ENCODE data around the gene MAST3.

MAST3 gene

DNA sequence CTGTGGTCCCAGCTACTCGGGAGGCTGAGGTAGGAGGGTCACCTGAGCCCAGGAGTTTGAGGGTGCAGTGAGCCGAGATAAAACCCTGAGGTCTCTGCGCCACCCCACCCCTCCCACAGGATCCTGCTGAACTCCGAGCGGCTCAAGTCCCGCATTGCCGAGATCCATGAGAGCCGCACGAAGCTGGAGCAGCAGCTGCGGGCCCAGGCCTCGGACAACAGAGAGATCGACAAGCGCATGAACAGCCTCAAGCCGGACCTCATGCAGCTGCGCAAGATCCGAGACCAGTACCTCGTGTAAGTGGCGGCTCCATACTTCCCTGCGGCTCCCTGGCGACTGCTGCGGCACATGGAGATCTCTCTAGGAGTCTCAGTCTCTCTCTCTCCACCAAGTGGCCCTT lies 69.4 kb downstream of the MAST3 start:
- no peaks in the 10 kb centered on the region for H3K9me3 ChIP-seq (ENCODE audit: insufficient read depth, low read length)
- no peak for TF ChIP-seq EZH2phosphoT487 (conservative IDR thresholded peaks at IDR 0.05; ENCODE audit: low read length)
- TF ChIP-seq, protein P1, sequence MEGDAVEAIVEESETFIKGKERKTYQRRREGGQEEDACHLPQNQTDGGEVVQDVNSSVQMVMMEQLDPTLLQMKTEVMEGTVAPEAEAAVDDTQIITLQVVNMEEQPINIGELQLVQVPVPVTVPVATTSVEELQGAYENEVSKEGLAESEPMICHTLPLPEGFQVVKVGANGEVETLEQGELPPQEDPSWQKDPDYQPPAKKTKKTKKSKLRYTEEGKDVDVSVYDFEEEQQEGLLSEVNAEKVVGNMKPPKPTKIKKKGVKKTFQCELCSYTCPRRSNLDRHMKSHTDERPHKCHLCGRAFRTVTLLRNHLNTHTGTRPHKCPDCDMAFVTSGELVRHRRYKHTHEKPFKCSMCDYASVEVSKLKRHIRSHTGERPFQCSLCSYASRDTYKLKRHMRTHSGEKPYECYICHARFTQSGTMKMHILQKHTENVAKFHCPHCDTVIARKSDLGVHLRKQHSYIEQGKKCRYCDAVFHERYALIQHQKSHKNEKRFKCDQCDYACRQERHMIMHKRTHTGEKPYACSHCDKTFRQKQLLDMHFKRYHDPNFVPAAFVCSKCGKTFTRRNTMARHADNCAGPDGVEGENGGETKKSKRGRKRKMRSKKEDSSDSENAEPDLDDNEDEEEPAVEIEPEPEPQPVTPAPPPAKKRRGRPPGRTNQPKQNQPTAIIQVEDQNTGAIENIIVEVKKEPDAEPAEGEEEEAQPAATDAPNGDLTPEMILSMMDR (IDR thresholded peaks at IDR 0.05; ENCODE audit: insufficient read depth, low read length, poor library complexity, severe bottlenecking) = no peak
- H3K27ac ChIP-seq (ENCODE audit: low read depth, low read length) = no peak overlapping the region
- no peaks in the 10 kb centered on the region for H3K9me2 ChIP-seq (replicated peaks; ENCODE audit: insufficient read depth, low read length)
- no peak overlapping the region for H2AFZ ChIP-seq (ENCODE audit: low read depth, low read length, severe bottlenecking)
- no peaks in the 10 kb centered on the region for H3K36me3 ChIP-seq (ENCODE audit: low read length)
- no peaks in the 10 kb centered on the region for H3K79me2 ChIP-seq (ENCODE audit: insufficient read depth, low read length)
- no peak overlapping the region for H3K4me3 ChIP-seq (ENCODE audit: insufficient read depth, low read length, poor library complexity, severe bottlenecking)
- H3K4me2 ChIP-seq (ENCODE audit: low read depth, low read length, poor library complexity, severe bottlenecking) = no peak overlapping the region
- peaks cover 29% of the 10 kb centered on the region for H3F3A ChIP-seq (ENCODE audit: insufficient read depth)
- H3K27me3 ChIP-seq (ENCODE audit: low read length) = no peaks in the 10 kb centered on the region
- no peaks in the 10 kb centered on the region for H4K20me1 ChIP-seq (ENCODE audit: low read depth, low read length)
- H3K9ac ChIP-seq (ENCODE audit: low read length) = no peak overlapping the region

DNA sequence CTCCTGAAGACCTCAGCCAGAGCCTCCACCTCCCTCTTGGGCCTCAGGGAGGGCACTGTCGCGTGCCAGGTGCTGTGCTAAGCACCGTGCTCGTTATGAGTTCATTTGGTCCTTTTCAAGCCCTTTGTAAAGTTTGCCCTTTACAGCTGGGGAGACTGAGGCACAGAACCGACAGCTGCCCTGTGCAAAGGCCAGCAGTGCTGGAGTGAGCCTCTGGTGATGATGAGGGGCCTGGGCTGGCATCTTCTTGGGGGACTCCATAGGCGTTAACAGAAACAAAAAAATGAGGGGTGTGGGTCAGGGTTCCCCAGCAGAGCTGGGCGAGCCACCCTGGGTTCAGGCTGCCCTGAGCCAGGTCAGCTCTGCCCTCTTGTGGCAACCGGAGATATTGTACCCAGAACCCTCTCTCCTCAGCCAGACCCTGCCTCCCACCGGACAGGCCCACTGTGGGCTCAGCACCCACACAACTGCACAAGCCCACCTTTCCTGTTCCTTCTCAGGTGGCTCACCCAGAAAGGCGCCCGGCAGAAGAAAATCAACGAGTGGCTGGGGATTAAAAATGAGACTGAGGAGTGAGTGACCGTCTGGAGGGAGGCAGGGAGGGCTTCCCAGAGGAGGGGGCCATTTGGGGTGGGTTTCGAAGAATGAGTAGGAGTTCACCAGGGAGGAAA lies 70.5 kb downstream of the MAST3 start:
- Histone ChIP-seq H2AFZ (ENCODE audit: low read depth, low read length, severe bottlenecking) (no peak overlapping the region), H3K9ac (ENCODE audit: low read length) (no peak overlapping the region), H3K9me3 (ENCODE audit: insufficient read depth, low read length) (no peaks in the 10 kb centered on the region), H3K27ac (ENCODE audit: low read depth, low read length) (peak overlapping the region; percentile 93), H3K36me3 (ENCODE audit: low read length) (no peaks in the 10 kb centered on the region), H3K79me2 (ENCODE audit: insufficient read depth, low read length) (no peaks in the 10 kb centered on the region), H3K27me3 (ENCODE audit: low read length) (no peaks in the 10 kb centered on the region), H3K4me2 (ENCODE audit: low read depth, low read length, poor library complexity, severe bottlenecking) (peak overlapping the region; percentile 18), H4K20me1 (ENCODE audit: low read depth, low read length) (no peaks in the 10 kb centered on the region), H3F3A (ENCODE audit: insufficient read depth) (peaks cover 39% of the 10 kb centered on the region), H3K9me2 (replicated peaks; ENCODE audit: insufficient read depth, low read length) (no peaks in the 10 kb centered on the region), H3K4me3 (ENCODE audit: insufficient read depth, low read length, poor library complexity, severe bottlenecking) (no peak overlapping the region)
- no peak for TF ChIP-seq EZH2phosphoT487 (conservative IDR thresholded peaks at IDR 0.05; ENCODE audit: low read length)
- TF ChIP-seq, protein P1 (IDR thresholded peaks at IDR 0.05; ENCODE audit: insufficient read depth, low read length, poor library complexity, severe bottlenecking) = peak; percentile 77

DNA sequence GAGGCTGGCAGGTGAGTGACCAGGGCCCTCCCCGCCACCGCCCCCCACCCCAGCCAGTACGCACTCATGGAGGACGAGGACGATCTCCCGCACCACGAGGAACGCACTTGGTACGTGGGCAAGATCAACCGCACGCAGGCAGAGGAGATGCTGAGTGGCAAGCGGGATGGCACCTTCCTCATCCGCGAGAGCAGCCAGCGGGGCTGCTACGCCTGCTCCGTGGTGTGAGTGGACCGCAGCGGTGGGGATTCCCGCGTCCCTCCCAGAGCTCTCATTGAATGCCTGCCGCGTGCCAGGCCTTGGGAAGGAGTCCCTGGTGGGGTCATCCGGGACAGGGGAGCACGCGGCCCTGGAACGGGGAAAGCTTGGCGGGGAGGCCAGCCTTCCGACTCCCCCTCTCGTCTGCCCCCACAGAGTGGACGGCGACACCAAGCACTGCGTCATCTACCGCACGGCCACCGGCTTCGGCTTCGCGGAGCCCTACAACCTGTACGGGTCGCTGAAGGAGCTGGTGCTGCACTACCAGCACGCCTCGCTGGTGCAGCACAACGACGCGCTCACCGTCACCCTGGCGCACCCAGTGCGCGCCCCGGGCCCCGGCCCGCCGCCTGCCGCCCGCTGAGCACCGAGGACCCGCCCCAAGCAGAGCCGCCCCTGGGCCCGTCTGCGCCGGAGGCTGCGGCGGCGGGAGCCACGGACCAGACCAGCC lies 71.2 kb downstream of the MAST3 start:
- Histone ChIP-seq H4K20me1 (ENCODE audit: low read depth, low read length) (no peaks in the 10 kb centered on the region), H3K27me3 (ENCODE audit: low read length) (no peaks in the 10 kb centered on the region), H2AFZ (ENCODE audit: low read depth, low read length, severe bottlenecking) (no peak overlapping the region), H3K9ac (ENCODE audit: low read length) (peak overlapping the region; percentile 84), H3K36me3 (ENCODE audit: low read length) (no peaks in the 10 kb centered on the region), H3K27ac (ENCODE audit: low read depth, low read length) (peak overlapping the region; percentile 93), H3K4me2 (ENCODE audit: low read depth, low read length, poor library complexity, severe bottlenecking) (peak overlapping the region; percentile 55), H3F3A (ENCODE audit: insufficient read depth) (peaks cover 39% of the 10 kb centered on the region), H3K4me3 (ENCODE audit: insufficient read depth, low read length, poor library complexity, severe bottlenecking) (no peak overlapping the region), H3K9me2 (replicated peaks; ENCODE audit: insufficient read depth, low read length) (no peaks in the 10 kb centered on the region), H3K79me2 (ENCODE audit: insufficient read depth, low read length) (peaks cover 2% of the 10 kb centered on the region), H3K9me3 (ENCODE audit: insufficient read depth, low read length) (no peaks in the 10 kb centered on the region)
- TF ChIP-seq EZH2phosphoT487 (conservative IDR thresholded peaks at IDR 0.05; ENCODE audit: low read length) = no peak
- TF ChIP-seq, protein P1 (IDR thresholded peaks at IDR 0.05; ENCODE audit: insufficient read depth, low read length, poor library complexity, severe bottlenecking) = no peak

Data from SU-DHL-6 (cell line).